CMK (cell line): ENCODE measurements around the gene DENND1A.
A peak's percentile ranks its signal among the peaks of the same experiment; 100 is the strongest.
"Not testable (repeated sequence)": the region's sequence is repeated elsewhere in the genome, so short reads cannot be mapped to it uniquely, and the experiment has no call there.

Source experiments
- DNase-seq: peaks from one replicate; pipeline ENCODE4 v3.0.0-alpha.2; 2010; ENCODE audit warnings: low read depth

The DENND1A gene

DNA sequence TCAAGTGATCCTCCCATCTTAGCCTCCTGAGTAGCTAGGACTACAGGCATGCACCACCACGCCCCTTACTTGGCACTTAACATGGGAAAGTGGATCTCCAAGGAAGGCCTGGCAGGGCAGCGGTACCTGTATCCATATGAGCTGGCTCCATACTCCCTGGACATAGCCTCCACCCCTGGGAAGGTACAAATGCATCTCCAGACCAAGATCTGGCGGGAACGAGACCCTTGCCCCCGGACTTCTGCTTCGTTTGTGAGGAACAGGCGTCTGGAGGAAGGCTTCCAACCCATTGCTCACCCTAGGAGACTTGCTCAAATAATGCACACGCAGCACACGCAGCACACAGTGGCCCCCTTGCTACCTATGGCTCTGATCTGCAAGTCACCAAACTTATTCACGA is 518.7 kb downstream of the DENND1A start:
- DNase-seq: no peak

DNA sequence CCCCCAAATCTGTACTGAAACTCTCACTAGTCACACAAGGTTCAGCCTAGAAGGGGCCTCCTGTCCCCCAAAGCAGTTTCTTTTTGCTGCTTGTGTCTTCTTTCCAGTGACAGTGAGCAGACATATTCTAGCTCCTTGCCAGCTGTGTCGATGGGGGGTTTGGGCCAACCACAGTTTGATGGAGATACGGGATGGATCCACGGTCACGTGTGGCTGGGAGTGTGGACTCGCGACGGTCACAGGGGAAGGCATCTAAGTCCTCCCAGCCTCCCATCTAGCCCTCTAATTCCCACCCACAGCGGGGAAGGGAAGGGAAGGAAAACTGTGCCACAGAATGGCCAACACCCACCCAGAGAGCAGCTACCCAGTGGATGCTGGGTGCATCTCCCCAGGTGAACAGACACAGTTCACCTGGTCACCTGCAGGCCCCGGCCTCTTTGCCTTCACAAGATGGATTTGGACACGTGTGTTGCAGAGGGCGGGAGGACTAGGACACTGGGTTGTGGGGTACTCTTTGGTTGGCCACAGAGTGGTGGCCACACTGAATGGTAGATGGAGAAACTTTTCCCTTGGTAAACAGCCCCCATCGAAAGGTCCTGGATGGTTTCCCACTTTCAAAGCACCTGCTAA is 519.5 kb downstream of the DENND1A start:
- no peak for DNase-seq

DNA sequence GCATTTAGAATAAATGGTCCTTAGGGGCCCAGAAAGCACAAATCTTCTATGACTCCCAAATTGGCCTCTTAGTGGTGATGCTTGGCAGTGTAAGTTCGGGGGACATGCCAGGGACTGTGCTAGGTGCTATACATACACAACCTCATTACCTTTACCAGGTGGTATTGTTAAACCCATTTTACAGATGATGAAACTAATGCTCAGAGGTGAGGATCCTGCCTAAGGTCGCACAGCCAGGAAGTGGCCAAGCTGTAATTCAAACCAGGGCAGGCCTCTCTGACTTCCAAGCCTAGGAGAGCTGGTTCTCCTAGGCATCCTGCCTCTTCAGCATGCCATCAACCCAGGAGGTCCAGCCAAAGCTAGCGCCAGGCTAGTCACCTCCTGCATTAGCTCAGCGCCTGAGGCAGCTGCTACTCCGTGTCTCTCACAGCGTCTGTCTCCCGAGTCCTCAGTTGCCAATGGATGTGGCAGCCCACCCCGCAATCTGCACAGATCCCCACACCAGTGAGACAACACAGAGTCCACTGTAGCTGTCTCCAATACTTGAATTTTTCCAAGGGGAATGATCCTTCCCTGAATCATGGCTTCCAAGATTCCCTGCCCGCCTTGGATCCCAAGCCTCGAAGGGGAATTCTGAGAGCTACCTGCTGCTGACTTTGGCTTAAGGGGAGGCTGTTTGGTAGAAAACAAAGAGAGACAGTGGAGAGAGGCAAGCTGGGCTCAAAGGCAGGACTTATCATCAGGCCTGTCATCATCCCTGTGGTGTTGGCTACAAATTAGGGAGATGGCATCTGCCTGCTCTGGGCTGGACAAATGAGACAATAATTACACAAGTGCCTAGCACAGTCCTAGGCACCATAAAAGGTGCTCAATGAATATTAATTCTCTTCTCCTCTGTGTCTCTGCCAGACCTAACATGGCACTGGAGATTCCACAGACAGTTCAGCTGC is 521.3 kb downstream of the DENND1A start:
- no peak for DNase-seq

DNA sequence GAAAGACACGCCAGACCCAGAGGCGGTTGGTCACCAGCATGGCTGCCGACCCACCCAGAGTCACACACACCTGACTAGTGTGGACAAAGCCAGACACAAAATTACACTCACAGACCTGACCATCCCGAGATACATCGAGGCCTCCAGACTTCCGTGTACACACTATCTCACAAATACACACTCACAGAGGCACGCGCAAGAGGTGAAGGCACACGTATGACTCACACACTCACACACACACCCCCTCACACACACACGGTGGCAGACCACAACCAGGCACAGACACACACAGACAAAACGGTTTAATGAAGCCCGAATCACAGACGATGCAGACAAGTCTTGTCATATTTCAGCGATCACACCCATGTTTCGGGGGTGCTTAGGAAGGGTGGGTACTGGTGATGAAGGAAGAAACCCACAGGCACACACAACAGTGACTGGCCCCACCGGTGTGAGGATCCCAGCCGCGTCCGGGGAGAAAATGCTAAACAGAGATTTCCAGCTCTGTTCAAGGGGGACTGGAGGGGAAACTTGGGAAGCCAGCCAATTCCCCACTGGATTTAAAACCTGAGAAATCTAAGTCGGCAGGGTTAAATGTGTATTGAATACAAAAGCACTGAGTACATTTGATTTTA is 522.6 kb downstream of the DENND1A start:
- DNase-seq: no peak

DNA sequence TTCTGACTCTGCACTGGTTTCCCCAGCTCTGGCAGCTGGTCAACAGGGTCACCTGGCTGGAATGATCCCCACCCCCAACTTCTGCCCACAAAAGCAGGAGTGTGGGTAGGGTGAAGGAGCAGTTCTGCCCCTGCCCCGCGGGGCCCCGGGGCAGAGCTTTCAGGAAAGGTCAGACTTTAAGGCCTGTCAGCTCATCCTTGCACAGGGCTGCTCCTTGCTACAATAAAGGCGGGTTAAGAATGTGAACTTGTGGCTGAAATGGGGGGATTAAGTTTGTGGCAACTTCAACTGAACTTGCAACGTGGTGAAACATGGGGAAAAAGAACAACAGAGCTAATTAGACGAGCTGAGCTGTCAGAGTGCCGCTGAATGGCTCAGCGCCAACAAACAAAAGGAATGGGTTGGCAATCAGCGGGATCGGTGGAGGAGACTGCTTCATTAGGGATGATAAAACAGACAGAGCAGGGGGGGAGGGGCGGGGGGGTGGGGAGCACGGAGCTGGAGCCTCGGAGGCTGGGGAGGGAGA is 523.2 kb downstream of the DENND1A start:
- DNase-seq: no peak

DNA sequence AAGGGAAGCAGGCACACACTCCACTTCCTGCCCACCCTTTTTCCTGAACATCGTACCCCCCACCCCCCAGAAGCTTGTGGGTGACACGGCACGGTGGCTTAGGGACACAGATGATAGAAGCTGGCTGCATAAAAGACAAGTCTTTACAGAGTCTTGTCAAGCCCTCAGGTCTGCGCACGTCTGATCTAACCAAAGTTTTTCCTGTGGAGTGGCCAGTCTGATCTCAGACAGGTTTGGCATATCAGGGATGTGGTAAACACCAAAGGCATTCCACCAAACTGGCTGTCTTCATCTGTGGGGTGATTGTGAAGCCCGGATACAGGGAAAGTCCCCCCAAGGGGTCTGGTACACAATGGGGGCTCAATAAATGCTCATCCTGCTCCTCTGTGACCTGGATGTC is 523.9 kb downstream of the DENND1A start:
- no peak for DNase-seq

DNA sequence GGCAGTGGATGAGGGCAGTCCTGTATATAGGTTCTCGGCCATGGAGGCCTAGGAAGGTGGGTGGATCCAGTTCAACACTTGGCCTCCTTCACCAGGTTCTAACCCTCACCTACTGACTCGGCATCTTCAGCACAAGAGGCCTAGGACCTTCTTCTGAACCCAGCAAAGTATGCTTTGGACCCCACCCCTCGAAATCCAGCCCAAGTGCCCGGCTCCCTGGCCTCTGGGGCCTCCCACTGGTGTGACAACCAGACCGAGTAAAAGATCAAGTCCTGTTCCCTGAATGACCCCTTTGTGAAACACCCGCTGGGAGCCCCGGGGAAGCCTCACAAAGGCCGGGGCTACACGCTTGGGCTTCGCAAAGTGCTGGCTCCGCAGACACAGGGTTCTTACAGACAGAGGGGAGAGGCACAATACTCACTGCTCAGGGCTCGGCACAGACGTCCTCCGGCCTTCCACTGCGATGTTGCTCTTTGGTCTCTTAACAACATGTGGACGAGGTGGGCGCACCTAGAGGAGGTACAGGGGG is 526.9 kb downstream of the DENND1A start:
- DNase-seq: no peak

DNA sequence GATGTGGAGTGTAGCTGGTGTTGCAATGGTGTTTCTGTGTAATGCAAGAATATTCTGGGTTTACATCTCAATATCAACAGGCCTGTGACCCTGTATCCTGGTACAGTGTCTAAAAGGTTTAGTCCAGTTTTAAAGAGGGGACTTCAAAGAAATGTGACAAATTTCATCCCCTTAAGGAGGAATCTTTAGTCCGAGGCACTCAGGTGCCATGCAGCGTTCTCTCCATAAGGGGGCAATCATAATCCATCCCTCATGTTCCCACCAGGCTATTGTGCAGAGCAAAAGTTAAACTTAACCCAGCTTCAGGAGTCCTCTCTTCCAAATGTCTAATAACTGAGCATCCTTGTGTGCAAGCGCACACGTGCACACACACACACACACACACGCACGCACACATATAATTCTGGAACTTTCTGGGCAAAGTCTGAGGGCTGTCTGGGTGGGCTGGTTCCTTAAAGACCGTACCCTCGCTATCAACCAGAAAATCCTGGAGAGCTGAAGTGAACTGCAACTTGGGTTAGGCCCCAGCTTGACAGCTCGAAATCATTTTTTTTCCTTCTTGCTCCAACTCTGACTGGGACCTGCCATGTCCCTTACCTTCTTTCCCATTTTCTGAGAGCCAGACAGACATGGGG is 527.9 kb downstream of the DENND1A start:
- DNase-seq: no peak

DNA sequence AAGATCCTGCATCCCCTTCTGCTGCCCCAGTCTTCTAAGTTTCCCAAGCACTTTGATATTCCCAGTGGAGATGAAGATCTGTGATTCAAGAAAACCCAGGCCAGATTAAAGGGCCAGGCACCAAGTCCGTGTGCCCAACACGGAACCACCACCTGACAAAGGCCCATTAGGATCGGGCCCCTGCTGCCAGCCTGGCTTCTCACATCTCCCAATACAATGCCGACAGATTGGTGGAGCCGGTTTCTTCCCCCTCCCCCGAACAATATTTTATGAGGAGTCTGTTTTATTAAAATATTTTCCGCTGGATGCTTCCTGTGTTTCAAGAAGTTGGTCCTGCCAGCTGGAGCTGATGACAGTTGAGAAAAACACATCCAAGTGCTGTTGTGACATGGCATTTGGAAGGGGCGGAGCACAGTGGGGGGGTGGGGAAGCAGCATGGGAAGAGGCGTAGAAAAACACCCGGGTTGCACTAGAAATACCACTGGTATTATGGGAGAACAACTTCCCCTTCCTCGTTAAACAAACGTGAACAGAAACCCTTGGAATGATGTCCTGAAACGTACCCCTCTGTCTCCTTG is 528.9 kb downstream of the DENND1A start:
- no peak for DNase-seq

DNA sequence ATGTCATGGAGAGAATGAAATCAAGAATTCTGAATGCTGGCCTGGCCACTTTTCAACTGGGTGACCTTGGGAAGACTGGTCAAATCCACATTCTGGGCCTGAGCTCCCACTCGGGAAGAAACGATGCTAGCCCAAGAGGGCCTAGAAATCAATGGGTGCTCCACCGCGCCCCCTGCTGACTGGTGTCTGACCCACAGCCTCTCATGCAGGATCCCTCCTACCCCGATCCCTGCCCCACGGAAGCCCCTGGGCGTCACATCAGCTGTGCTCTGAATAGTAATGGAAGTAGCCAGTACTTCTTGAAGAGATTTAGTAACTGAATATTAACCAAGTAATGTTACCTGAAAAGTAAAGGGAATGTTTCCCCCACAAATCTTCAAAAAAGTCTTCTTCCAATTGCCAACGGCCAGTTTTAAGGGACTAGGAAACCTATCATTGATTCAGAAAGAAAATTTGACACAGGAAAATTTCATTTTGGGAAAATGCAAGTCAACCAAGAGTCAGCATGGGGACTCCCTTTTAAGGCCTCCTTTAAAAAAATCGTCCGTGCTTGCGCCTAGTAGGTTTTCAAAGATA is 530.0 kb downstream of the DENND1A start:
- no peak for DNase-seq

DNA sequence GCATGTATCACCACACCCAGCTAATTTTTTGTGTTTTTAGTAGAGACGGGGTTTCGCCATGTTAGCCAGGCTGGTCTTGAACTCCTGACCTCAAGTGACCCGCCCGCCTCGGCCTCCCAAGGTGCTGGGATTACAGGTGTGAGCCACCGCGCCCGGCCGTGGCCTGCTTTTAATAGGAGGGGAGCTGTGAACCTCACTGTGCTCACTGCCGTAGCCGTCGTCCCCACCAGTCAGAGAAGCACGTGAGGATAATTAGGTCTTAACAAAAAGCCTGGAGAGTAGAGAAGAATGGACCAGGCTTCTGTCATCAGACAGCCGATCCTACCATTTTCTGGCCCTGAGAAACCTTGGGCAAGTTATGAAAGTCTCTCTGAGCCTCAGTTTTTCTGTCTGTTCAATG is 531.0 kb downstream of the DENND1A start:
- not testable (repeated sequence) for DNase-seq

DNA sequence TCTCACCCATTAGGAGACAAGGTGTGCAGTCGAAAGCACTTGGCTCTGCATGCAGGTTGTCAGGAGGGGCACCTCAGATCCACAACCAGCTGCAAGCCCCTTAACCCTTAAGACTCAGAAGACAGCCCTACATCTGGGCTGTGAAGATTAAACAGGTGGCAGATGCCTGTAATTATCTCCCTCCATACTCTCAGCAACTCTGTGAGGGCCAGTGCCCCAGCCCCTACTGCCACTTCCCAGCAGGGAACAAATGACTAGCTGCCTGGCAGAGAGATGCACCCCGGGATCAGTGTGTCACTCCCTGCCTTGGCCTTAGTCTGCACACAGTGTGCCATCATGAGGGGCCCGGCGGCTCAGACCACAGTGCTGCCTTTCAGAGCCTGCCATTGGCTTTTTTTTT is 532.0 kb downstream of the DENND1A start:
- no peak for DNase-seq

DNA sequence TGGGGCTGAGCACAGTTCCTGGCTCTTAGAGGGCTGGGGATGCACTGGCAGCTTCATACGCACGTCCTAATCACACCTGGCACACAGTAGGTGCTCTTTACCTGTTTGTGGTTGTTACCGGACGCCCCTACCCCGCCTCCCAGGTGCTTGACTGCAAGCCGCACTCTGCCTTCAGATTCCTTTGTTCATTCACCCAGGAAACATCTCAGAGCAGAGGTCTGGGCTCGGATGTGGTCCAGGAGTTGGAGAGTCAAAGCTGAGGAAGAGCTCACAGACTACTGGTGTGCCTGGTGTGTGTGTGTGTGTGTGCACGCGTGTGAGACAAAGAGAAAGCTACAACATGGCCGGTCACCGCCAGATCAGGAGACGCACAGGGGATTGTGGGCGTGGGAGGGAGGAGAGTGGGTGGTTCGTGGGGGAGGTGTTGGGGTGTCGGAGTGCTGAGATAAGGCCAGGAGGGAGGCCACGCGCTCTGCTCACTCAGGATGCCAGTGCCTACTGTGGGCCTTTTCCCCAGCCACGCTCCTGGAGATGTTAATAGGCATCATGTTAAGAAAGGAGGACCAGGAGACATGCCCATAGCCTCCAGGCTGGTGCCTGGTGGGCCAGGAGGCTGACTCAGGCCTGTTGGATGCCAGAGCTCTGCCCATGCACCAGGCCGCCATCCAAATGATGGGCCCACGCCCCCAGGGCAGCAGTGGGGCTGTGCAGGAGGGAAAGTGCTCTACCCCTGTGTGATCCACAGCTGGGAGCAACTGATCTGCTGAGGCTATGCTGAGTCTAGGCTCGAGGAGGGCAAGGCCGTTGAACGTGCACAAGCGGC is 534.0 kb downstream of the DENND1A start:
- DNase-seq: peak; percentile 49

DNA sequence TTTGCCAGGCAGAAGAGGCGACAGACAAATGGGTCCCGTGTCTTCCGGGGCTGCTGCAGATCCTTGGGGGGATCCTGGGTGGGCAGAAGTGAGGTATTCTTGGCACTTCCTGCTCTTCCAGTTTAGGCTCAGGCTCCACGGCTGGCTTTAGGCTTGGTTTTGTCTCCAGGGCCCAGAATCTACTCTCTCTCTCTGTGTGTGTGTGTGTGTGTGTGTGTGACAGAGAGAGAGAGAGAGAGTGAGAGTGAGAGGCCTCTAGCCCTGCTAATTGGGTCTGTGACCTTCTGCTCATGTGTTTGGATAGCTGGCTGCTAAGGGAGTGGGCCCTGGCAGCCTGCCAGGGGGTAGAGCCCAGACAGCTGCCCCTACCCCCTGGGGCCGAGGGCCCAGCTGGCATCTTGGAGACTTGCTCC is 534.6 kb downstream of the DENND1A start:
- no peak for DNase-seq

DNA sequence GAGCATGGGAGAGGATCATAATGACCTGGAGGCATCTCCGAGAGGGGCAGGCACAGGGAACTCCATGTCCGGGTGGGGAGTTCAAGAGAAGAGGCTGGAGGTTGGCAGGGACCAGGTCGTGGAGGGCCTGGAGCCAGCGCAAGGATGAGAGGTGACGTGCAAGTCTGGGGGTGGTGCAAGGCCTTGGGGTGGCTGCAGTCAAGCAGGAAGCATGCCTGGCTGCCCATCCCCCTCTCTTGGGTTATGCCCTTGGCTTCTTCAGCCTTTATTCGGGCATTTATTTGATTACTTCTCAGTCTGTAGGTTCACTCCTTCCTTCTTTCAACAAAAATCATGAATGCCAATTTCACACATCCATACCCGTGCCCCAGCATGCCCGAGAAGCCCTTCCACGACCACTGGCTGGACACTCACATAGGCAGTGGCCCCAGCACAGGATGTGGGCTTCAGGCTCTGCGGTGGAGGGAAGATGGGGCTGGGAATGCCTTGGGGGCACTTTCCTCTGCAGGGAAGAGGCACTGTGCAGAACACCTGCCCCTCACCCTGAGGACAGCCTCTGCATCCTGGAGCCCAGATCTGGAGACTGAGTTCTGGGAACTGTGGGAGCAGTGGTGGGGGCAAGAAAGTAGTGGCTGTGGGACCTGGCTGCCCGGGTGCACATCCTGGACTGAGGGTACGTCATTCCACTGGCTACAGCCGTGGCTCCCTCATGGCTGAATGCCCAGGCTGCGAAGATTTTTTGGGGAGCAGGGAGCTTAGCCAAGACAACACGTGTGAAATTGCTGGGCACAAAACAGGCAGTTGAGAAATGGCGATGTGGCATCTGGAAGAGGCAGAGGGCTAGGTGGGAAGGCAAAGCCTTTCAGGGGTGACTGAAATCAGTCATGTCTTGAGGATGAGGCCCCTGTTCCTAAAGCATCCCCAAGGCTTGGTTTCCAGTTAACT is 535.4 kb downstream of the DENND1A start:
- DNase-seq: peak; percentile 29

DNA sequence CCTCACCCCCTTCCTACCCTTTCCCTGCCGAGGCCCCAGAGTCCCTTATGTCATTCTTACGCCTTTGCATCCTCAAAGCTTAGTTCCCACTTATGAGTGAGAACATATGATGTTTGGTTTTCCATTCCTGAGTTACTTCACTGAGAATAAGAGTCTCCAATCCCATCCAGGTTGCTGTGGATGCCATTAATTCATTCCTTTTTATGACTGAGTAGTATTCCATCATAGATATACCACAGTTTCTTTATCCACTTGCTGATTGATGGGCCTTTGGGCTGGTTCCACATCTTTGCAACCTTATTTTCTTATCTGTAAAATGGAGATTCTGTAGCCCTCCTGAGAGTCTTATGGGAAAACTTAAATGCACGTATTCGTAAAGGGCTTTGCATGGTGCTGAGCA is 537.1 kb downstream of the DENND1A start:
- DNase-seq: no peak

DNA sequence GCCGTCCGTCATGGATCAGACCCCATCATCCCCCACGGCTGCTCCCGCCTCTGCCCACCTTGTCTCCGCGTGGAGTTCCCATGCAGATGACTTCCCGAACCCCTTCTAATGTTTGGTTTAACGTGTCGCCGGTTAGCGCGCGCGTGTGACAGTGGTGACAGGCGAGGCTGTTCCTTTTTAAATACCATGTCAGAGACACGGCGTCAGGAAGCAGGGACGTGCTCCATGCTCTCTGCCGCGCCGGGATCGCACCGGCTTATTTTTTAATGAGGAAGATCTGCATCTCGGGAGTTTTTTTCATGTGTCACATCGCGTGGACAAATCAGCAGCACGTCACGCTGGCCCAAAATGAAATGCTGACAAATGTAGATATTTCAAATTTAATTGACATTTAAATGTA is 538.0 kb downstream of the DENND1A start:
- no peak for DNase-seq

DNA sequence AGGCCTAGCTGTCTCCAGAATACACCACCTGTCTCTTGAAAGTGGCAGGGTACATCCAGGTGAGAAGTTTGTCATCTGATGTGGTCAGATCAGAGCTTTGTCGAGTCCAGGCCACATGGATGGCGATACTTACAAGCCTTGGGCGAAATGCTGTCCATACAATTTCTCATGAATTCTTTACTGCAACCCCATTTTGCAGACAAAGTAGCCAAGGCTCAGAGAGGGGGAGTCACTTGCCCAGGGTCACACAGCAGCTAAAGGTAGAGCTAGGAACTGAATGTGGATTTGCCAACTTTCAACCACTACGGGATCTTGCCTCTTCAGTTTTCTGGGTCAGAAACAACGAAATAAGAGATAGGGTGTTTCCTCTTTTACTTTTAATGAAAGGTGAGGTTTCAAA is 538.7 kb downstream of the DENND1A start:
- DNase-seq: no peak
